HAP-1 (cell line): ENCODE measurements around the gene TOR2A.
"Not testable (repeated sequence)": the region's sequence is repeated elsewhere in the genome, so short reads cannot be mapped to it uniquely, and the experiment has no call there.

Experiments
- DNase-seq, 2 experiments: peaks; one replicate each; pipeline ENCODE4 v3.0.0-alpha.2; 2016 to 2020; ENCODE audit warnings: low spot score in 2 of 2
- H3K27me3 ChIP-seq: fragments of 250-450 bp; sonication (Bioruptor Pico); 2 replicates; pipeline ENCODE4 v1.5.1; 2020; ENCODE audit warnings: low read depth, mild to moderate bottlenecking, moderate library complexity
- H3K36me3 ChIP-seq: fragments of 250-450 bp; sonication (Bioruptor Pico); replicated peaks from 2 replicates; pipeline ENCODE4 v1.5.1; 2020; ENCODE audit warnings: mild to moderate bottlenecking
- H3K4me1 ChIP-seq: fragments of 250-450 bp; sonication (Bioruptor Pico); 2 replicates; pipeline ENCODE4 v1.5.1; 2020; ENCODE audit warnings: mild to moderate bottlenecking
- H3K4me3 ChIP-seq: fragments of 250-450 bp; sonication (Bioruptor Pico); 2 replicates; pipeline ENCODE4 v1.5.1; 2020; ENCODE audit warnings: mild to moderate bottlenecking, moderate library complexity
- H3K9me3 ChIP-seq: fragments of 250-450 bp; sonication (Bioruptor Pico); 2 replicates; pipeline ENCODE4 v1.5.1; 2020; ENCODE audit warnings: mild to moderate bottlenecking, moderate library complexity
- in situ Hi-C: fragments of 300-500 bp; cut with MboI; formaldehyde crosslinking; loops from 3 replicates; pipeline ENCODE4 v1.14.3; 2020; ENCODE audit warnings: low sequenced_read_pairs, inconsistent platforms, mixed read lengths

The TOR2A gene

DNA sequence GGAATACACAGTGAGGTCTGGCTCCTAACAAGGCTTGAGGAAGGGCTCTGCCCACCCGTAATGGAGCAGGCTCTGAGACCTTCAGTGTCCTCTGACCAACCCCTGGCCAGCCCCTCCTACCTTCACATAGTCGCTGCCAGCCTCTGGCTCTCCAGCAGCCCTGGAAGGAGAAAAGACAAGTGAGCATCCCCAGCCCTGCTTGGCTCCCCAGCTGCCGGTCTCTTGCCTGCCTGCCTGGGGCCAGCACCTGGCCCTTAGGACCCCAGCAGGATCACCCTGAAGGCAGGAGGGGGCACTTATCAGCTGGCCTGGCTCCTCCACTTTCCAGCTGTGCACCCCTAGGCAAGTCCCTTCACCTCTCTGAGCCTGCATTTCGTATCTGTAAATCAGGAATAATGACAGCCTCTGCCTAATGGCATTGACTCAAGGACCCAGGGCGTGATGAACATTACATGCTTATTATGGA, 26.4 kb upstream of the TOR2A start:
- H3K4me3 ChIP-seq, result no peak overlapping the region
- peaks cover 5% of the 10 kb centered on the region; the same call in 1 of the 2 replicates for H3K27me3 ChIP-seq
- no peaks in the 10 kb centered on the region for H3K9me3 ChIP-seq
- no peak for DNase-seq
- no peaks in the 10 kb centered on the region for H3K4me1 ChIP-seq
- no peaks in the 10 kb centered on the region for H3K36me3 ChIP-seq
- in situ Hi-C loops, result no loop called here

DNA sequence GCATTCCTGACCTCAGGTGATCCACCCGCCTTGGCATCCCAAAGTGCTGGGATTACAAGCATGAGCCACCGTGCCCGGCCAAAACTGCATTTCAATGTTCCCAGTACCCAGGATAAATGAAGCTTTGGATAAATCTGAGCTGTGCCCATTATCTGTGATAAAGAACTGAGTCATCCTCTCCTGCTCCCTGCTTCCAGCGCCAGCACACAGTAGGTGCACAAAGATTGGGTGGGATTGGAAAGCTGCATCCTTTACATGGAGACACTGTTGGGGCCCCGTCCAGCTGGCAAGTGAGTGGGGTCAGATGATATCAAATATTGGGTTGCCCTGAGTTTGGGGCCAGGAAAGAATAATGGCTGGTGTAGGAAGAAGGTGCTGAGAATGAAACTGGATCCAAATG, 26.0 kb upstream of the TOR2A start:
- Histone ChIP-seq H3K9me3 (no peaks in the 10 kb centered on the region), H3K36me3 (no peaks in the 10 kb centered on the region), H3K4me1 (no peaks in the 10 kb centered on the region), H3K27me3 (peaks cover 5% of the 10 kb centered on the region; the same call in 1 of the 2 replicates), H3K4me3 (no peak overlapping the region)
- no peak for DNase-seq
- in situ Hi-C loops, result no loop called here

DNA sequence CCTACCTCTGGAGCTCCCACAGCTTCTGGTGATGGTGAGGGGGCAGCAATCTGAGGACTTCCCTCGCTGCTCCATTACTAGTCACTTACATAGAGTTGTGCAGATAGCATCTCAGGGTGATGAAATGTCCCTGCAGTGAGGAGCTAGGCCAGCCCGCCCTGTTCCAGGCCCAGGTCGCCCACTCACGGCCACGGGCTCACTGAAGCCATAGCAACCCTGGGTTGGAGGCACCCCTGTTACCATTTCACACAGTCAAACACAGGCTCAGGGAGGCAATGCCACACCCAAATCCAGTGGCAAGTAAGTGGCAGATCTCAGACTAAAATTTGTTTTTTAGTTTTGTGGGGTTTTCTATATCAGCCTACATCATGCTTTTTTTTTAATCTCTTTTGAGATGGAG, 23.7 kb upstream of the TOR2A start:
- Histone ChIP-seq H3K4me1 (no peaks in the 10 kb centered on the region), H3K36me3 (no peaks in the 10 kb centered on the region), H3K9me3 (no peaks in the 10 kb centered on the region), H3K27me3 (peaks cover 5% of the 10 kb centered on the region; the same call in 1 of the 2 replicates), H3K4me3 (no peak overlapping the region)
- DNase-seq, result no peak
- in situ Hi-C loops, result no loop called here

DNA sequence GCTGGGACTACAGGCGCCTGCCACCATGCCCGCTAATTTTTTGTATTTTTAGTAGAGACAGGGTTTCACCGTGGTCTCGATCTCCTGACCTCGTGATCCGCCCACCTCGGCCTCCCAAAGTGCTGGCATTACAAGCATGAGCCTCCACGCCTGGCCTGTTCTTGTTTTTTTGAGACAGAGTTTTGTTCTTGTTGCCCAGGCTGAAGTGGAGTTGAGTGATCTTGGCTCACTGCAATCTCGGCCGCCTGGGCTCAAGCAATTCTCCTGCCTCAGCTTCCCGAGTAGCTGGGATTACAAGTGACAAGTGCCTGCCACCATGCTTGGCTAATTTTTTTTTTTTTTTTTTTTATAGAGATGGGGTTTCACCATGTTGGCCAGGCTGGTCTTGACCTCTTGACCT, 21.7 kb upstream of the TOR2A start:
- DNase-seq, H3K4me1 ChIP-seq, H3K4me3 ChIP-seq, H3K36me3 ChIP-seq, in situ Hi-C loops, H3K9me3 ChIP-seq, H3K27me3 ChIP-seq: not testable (repeated sequence)

DNA sequence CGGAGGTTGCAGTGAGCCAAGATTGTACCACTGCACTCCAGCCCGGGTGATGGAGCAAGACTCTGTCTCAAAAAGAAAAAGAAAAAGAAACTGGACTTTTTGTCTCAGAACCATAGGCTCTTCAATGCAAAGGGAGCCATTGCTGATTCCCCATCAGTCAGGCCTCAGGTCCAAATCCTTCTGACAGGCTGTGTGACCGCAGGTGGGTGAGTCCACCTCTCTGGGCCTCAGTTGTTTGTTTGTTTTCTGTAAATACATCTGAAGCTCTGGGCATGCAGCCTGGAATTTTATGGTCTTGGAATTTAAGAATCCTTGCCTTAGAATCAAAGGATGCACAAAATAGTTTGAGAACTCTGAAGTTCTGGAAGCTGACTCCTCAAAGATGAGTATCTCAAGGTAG, 21.1 kb upstream of the TOR2A start:
- H3K9me3 ChIP-seq, result no peaks in the 10 kb centered on the region
- H3K4me3 ChIP-seq, result no peak overlapping the region
- H3K4me1 ChIP-seq, result no peaks in the 10 kb centered on the region
- peaks cover 3% of the 10 kb centered on the region; the same call in 1 of the 2 replicates for H3K27me3 ChIP-seq
- H3K36me3 ChIP-seq, result no peaks in the 10 kb centered on the region
- DNase-seq, result no peak
- in situ Hi-C loops, result no loop called here

DNA sequence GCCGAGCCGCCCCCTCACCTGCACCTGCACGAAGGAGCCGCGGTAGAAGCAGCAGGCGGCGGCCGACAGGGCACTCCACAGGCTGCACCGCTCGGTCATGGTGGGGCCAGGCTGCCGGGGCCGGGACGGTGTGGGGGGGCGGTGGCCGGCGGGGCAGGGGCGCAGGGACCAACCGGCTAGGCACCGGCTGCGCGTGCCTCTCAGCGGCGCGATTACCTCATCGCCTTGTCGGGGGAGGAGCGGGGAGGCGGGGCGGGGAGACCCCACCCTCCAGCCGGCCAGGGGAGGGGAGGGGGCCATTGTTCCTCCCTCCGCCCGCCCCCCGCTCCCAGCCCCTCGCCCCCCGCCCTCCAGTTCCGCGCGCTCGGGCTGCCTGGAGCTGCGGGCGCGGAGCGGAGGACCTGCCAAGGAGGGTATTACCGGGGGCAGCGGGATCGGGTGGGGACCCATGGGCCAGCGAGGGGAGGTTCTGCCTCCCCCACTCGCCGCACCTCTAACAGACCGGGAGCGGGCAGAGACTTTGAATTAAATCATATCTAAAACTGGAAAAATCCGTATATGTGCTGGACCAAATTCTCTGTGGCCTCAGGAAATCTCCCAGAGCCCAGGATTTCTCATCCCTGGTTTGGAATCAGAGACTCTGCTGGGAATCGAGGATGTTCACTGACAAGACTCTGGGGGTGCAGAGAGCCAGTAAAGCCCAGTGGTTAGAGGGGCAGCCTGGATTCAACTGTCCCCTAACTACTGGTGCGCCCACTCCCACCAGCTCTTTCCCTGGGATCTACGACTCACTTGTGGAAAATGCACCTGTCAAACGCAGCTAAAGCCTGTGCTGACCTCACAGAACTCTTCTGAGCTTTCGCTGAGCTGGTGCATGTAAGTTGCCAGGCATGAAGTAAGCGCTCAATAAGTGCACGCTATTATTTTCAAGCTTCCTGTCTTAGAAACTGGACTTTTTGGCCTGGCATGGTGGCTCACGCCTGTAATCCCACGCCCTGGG, 20.3 kb upstream of the TOR2A start:
- H3K27me3 ChIP-seq, result peaks cover 3% of the 10 kb centered on the region; the same call in 1 of the 2 replicates
- in situ Hi-C loops, result no loop called here
- H3K4me1 ChIP-seq, result no peaks in the 10 kb centered on the region
- no peak for DNase-seq
- no peak overlapping the region for H3K4me3 ChIP-seq
- H3K36me3 ChIP-seq, result no peaks in the 10 kb centered on the region
- no peaks in the 10 kb centered on the region for H3K9me3 ChIP-seq

DNA sequence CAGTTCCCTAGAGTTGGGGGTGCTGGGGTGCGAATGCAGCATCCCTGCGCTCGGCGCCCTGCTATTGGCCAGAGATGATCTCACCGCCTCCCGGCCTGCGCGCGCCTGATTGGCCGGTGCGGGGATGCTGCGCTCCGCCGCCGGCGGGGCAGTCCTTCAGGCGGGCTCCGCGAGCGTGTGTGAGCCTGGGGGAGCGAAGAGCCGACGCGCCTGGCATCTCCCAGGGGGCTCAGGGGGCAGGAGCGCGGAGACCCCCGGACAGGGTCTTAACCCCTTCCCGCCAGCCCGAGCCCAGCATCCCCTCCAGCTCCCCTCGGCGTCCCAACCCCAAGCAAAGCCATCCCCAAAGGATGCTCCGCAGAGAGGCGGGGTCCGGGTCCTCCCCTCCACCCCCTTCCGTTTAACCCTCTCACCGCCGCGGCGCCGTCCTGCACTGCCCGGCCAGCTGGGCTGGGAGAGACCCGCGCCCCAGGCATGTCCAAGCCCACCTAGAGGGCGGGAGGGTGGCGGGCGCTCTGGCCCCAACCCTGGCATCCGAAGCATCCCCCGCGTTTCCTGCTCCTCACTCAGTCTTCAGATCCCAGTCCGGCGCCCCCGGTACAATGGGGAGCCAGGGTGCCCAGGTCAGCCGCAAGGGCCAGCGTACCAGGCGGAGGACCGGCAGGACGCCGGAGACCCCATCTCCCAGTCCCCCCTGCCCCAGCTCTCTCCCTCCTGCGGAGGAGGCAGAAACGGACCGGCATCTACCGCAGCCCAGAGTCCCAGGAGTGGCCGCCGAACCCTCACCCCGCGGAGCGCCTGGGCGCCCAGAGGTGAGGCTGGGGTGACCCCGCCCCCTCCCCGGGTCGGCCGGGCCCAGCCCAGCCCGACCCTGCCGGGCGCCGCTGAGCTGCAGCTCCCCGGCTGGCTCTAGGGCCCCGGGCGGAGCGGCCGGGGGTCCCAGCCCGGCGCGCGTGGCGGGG, 19.3 kb upstream of the TOR2A start:
- no peaks in the 10 kb centered on the region for H3K9me3 ChIP-seq
- no peaks in the 10 kb centered on the region for H3K4me1 ChIP-seq
- in situ Hi-C loops, result no loop called here
- H3K36me3 ChIP-seq, result no peaks in the 10 kb centered on the region
- DNase-seq, result no peak
- no peaks in the 10 kb centered on the region for H3K27me3 ChIP-seq
- H3K4me3 ChIP-seq, result no peak overlapping the region

DNA sequence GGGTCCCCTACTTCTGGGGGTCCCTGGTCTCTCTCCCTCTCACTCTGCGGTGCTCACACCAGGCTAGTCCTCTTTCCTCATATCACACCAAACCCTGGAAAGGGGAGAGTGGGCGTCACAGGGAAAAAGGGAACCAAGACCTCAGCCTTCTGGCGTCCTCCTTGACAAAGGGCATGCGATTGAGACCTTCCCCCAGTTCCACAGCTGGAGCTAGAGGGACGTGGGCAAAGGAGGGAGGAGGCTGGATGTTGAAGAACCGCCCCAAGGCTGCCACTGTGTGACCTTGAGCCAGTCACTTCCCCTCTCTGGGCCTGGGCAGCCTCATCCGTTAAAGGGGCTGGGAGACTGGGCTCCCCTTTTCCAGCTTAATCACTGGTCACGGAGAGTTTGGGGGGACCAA, 18.5 kb upstream of the TOR2A start:
- no peaks in the 10 kb centered on the region for H3K36me3 ChIP-seq
- no peak overlapping the region for H3K4me3 ChIP-seq
- no peaks in the 10 kb centered on the region for H3K4me1 ChIP-seq
- H3K27me3 ChIP-seq, result no peaks in the 10 kb centered on the region
- DNase-seq, result no peak
- in situ Hi-C loops, result no loop called here
- no peaks in the 10 kb centered on the region for H3K9me3 ChIP-seq

DNA sequence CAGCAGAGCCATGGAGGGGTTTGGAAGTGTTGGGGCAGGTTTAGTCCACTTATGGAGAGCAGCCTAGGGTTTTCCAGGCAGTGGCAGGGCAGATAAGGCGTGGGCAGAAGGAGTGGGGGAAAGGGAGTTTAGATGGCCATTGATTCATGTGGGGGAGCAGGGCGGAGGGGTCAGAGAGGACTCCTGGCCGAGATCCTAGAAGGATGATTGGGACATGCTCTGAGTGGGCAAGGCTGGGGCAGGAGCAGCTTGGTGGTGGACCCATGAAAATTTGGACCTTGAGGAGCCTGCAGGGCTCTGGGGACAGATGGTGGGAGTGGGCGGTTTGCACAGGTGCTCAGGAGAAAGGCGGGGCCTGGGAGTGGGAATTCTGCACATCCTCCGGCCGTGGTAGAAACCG, 18.1 kb upstream of the TOR2A start:
- no peak for DNase-seq
- H3K27me3 ChIP-seq, result no peaks in the 10 kb centered on the region

DNA sequence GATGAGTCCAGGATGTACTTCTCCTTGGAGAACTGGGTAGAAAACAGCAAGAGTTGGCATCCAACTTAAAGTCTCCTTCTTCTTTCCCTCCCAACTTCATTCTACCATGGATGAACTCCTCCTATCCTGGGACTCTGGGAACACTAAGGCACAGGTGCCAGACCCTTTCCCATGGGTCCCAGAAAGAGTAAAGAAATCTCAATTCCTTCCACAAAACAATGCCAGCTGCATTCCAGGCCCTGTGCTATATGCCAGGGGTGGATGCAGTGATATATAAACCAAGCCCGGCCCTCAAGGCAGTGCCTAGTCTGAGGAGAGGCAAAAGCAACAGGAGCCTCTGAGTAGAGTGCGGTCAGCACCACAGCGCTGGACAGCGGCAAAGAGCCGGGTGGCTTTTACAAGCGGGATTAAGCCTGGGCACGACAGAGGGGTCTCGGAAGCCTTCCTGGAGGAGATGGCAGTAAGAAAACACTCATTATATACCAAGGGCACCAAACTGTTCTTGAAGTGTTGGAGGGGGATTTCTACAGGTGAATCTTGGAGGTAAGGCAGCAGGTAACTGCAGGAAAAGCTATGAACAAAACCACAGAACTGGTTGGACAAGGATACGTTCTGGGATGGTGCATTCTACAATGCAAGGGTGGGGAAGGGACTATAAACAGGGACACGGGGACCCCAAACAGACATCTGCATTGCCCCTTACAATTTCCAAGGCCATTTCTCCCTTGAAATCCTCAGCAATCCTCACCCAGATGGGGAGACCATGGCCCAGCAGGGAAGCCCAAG, 16.4 kb upstream of the TOR2A start:
- no peak overlapping the region for H3K4me3 ChIP-seq
- in situ Hi-C loops, result no loop called here
- no peaks in the 10 kb centered on the region for H3K9me3 ChIP-seq
- DNase-seq, result peak in 1 of 2 experiments; percentile 65
- no peaks in the 10 kb centered on the region for H3K4me1 ChIP-seq
- H3K36me3 ChIP-seq, result no peaks in the 10 kb centered on the region
- H3K27me3 ChIP-seq, result no peaks in the 10 kb centered on the region

More for the DNA sequence above, 18.1 kb upstream of the TOR2A start:
- H3K4me1 ChIP-seq, result no peaks in the 10 kb centered on the region
- H3K4me3 ChIP-seq, result no peak overlapping the region
- in situ Hi-C loops, result no loop called here
- no peaks in the 10 kb centered on the region for H3K9me3 ChIP-seq
- no peaks in the 10 kb centered on the region for H3K36me3 ChIP-seq

DNA sequence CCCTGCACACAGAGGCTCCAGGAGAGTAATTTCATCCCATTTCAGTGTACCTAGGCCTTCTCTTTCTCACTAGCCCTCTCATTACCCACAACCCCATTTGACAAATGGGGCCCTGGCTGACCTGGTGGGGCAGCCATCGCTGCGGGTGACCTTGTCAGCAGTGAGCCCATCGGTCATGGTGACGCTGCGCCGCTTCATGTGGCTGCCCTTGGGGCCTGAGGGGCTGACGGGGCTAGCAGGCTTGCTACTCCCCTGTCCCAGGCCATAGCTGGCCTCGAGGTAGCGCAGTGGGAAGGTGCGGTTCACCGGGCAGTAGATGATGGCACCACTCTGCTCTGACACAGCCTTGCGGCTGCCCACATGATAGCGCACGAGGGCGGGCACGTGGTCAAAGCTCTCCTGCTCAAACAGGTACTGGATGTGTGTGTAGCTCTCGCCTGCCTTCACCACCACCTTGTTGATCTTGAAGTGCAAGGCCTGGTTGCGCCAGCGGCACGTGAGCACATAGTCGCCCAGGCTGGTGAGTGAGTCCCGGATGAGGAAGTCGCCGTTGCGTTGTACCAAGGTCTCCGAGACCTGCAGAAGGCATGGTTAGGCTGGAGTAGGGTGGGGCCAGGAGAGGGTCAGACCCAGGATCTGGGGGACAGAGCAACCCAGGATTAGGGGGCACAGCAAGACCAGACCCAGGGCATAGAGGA, 14.1 kb upstream of the TOR2A start:
- Histone ChIP-seq H3K4me1 (no peaks in the 10 kb centered on the region), H3K4me3 (no peak overlapping the region), H3K27me3 (no peaks in the 10 kb centered on the region), H3K36me3 (no peaks in the 10 kb centered on the region), H3K9me3 (no peaks in the 10 kb centered on the region)
- DNase-seq, result no peak
- in situ Hi-C loops, result no loop called here

DNA sequence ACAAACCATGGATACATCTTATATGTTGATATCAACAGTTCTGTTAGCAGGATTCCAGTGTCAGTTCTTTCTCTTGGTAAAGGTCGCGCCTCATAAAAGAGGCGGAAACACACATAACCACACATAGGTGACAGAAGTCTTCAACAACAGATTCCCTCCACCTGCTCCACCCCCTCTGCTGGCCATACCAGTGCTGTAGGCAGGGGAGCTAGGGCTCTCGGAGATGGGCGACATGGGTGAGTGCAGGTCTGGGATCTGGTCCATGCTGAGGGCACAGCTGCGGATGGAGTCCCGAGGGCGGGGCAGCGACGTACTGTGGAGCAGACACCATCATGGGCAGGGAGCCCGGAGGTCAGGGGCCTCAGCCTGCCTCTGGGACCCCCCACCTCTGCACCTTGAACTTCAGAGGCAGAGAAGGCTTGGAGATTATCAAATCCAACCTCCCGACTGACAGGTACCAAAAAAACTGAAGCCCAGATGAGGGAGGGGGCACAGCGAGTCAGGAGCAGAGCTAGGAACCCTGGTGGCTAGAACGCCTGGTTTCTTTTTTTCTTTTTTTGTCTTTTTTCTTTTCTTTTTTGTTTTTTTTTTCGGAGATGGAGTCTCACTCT, 12.0 kb upstream of the TOR2A start:
- Histone ChIP-seq H3K4me3 (no peak overlapping the region), H3K4me1 (no peaks in the 10 kb centered on the region), H3K9me3 (no peaks in the 10 kb centered on the region), H3K36me3 (no peaks in the 10 kb centered on the region), H3K27me3 (no peaks in the 10 kb centered on the region)
- in situ Hi-C loops, result no loop called here
- no peak for DNase-seq
